Parathyroid adenoma (tissue), 2 donors: ENCODE data around the gene NACA.
"Not testable (repeated sequence)": the region's sequence is repeated elsewhere in the genome, so short reads cannot be mapped to it uniquely, and the experiment has no call there.

Experiments used
- H2AFZ ChIP-seq: fragments of 300-600 bp; sonication (generic); one replicate; pipeline ENCODE4 v1.7.0; 2017; ENCODE audit warnings: antibody characterized with exemption, mild to moderate bottlenecking
- H3K27ac ChIP-seq: fragments of 300-600 bp; sonication (generic); one replicate; pipeline ENCODE4 v1.7.0; 2017
- H3K27me3 ChIP-seq: fragments of 300-600 bp; sonication (generic); one replicate; pipeline ENCODE4 v1.7.0; 2017; ENCODE audit warnings: low read length; ENCODE audit not compliant: control insufficient read depth, insufficient read depth
- H3K36me3 ChIP-seq: fragments of 300-600 bp; sonication (generic); one replicate; pipeline ENCODE4 v1.7.0; 2017; ENCODE audit warnings: low read length; ENCODE audit not compliant: control insufficient read depth, insufficient read depth
- H3K4me1 ChIP-seq: fragments of 300-600 bp; sonication (generic); one replicate; pipeline ENCODE4 v1.7.0; 2017; ENCODE audit warnings: control low read depth
- H3K4me2 ChIP-seq: fragments of 300-600 bp; sonication (generic); one replicate; pipeline ENCODE4 v1.7.0; 2017; ENCODE audit warnings: low read length
- H3K4me3 ChIP-seq: fragments of 300-600 bp; sonication (generic); one replicate; pipeline ENCODE4 v1.7.0; 2017; ENCODE audit warnings: low read depth, low read length
- H3K79me2 ChIP-seq: fragments of 300-600 bp; sonication (generic); one replicate; pipeline ENCODE4 v1.7.0; 2017; ENCODE audit warnings: control low read depth
- H3K9ac ChIP-seq: fragments of 300-600 bp; sonication (generic); one replicate; pipeline ENCODE4 v1.7.0; 2017; ENCODE audit warnings: mild to moderate bottlenecking
- H3K9me3 ChIP-seq: fragments of 300-600 bp; sonication (generic); one replicate; pipeline ENCODE4 v1.7.0; 2017; ENCODE audit warnings: low read length; ENCODE audit not compliant: control insufficient read depth
- TF ChIP-seq, protein P1 (sequence below): fragments of 300-600 bp; sonication (generic); IDR thresholded peaks from one replicate; pipeline ENCODE4 v1.7.0; 2017; ENCODE audit warnings: antibody characterized with exemption, mild to moderate bottlenecking
- donor health status: primary hyperparathyroidism.

NACA gene

DNA sequence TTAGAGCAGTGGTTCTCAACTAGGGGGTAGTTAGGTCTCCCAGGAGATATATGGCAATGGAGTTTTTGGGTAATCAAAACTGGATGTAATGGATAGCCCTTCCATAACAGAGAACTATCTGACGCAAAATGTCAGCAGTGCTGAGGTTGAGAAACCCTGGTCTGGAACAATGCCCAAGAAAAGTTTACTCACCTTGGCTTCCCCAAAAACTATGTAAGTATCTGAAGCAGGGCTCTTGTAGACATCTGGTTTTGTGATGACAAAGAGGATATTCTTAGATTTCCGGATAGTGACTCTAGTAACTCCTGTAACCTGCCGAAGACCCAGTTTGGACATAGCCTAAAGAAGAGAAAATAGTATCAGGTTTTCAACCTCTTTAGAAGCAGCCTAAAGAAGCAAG lies 11.8 kb downstream of the NACA start:
- H2AFZ ChIP-seq, result no peak overlapping the region
- H3K27ac ChIP-seq, result no peak overlapping the region
- H3K9me3 ChIP-seq, result no peaks in the 10 kb centered on the region
- TF ChIP-seq, protein P1, sequence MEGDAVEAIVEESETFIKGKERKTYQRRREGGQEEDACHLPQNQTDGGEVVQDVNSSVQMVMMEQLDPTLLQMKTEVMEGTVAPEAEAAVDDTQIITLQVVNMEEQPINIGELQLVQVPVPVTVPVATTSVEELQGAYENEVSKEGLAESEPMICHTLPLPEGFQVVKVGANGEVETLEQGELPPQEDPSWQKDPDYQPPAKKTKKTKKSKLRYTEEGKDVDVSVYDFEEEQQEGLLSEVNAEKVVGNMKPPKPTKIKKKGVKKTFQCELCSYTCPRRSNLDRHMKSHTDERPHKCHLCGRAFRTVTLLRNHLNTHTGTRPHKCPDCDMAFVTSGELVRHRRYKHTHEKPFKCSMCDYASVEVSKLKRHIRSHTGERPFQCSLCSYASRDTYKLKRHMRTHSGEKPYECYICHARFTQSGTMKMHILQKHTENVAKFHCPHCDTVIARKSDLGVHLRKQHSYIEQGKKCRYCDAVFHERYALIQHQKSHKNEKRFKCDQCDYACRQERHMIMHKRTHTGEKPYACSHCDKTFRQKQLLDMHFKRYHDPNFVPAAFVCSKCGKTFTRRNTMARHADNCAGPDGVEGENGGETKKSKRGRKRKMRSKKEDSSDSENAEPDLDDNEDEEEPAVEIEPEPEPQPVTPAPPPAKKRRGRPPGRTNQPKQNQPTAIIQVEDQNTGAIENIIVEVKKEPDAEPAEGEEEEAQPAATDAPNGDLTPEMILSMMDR, result no peak
- H3K9ac ChIP-seq, result no peak overlapping the region
- peaks cover 2% of the 10 kb centered on the region for H3K79me2 ChIP-seq
- H3K4me2 ChIP-seq, result no peak overlapping the region
- no peak overlapping the region for H3K4me3 ChIP-seq
- no peaks in the 10 kb centered on the region for H3K27me3 ChIP-seq
- H3K36me3 ChIP-seq, result no peaks in the 10 kb centered on the region
- H3K4me1 ChIP-seq, result no peaks in the 10 kb centered on the region

DNA sequence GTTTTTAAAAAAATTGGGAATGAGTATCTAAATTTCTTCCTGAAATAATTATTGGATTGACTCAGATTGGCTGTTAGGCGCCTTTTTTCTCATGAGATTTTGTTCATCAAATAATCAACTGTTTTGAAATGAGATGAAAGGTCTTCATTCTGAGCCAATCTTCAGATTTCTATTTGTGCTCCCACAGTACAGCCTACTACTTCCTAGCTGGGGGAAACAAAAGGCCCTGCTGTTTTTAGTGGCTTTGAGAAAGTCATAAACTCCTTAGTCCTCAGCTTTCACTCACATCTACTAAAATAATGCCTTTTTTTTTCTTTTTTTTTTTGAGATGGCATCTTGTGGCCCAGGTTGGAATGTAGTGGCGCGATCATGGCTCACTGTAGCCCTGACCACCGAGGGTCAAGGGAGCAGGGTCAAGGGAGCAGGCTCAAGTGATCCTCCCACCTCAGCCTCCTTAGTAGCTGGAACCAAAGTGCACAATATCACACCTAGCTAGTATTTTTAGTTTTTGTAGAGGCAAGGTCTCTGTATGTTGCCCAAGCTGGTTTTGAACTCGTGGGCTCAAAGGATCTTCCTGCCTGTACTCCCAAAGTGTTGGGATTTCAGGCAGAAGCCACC lies 15.2 kb downstream of the NACA start:
- Histone ChIP-seq H3K4me1 (no peaks in the 10 kb centered on the region), H2AFZ (no peak overlapping the region), H3K9ac (no peak overlapping the region), H3K36me3 (no peaks in the 10 kb centered on the region), H3K27ac (no peak overlapping the region), H3K9me3 (no peaks in the 10 kb centered on the region), H3K4me2 (no peak overlapping the region), H3K27me3 (no peaks in the 10 kb centered on the region), H3K79me2 (no peaks in the 10 kb centered on the region), H3K4me3 (no peak overlapping the region)
- TF ChIP-seq, protein P1, result no peak

DNA sequence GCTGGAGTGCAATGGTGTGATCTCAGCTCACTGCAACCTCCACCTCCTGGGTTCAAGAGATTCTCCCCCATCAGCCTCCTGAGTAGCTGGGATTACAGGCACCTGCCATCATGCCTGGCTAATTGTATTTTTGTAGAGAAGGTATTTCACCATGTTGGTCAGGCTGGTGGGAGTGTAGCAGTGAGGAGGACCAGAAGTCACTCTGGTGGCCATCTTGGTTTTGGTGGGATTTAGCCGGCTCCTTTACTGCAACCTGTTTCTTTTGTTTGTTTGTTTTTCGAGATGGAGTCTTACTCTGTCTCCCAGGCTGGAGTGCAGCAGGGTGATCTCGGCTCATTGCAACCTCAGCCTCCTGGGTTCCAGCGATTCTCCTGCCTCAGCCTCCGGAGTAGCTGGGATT lies 20.6 kb downstream of the NACA start:
- H3K4me2 ChIP-seq, H3K9ac ChIP-seq, H3K27ac ChIP-seq, H3K36me3 ChIP-seq, H3K79me2 ChIP-seq, H3K27me3 ChIP-seq, H2AFZ ChIP-seq, H3K9me3 ChIP-seq, H3K4me3 ChIP-seq, H3K4me1 ChIP-seq: not testable (repeated sequence)

DNA sequence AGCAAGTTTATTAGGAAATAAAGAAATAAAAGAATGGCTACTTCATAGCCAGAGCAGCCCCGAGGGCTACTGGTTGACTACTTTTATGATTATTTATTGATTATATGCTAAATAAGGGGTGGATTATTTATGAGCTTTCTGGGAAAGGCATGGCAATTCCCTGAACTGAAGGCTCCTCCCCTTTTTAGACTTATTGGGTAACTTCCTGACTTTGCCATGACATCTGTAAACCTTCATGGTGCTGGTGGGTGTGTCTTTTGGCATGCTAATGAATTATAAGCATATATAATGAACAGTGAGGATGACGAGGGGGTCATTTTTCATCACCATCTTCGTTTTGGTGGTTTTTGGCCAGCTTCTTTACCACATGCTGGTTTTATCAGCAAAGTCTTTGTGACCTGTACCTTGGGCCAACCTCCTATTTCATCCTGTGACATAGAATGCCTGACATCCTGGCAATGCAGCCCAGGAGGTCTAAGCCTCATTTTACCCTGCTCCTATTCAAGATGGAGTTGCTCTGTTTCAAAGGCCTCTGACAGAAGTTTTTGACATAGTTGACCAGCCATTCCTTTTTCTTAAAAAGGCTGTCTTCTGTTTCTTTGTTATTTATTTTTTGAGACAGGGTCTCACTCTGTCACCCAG lies 26.0 kb downstream of the NACA start:
- H3K27me3 ChIP-seq, result no peaks in the 10 kb centered on the region
- H3K36me3 ChIP-seq, result no peaks in the 10 kb centered on the region
- no peak overlapping the region for H3K27ac ChIP-seq
- TF ChIP-seq, protein P1, result no peak
- no peak overlapping the region for H3K4me2 ChIP-seq
- H3K4me3 ChIP-seq, result no peak overlapping the region
- H3K9me3 ChIP-seq, result no peaks in the 10 kb centered on the region
- H3K79me2 ChIP-seq, result no peaks in the 10 kb centered on the region
- no peak overlapping the region for H3K9ac ChIP-seq
- peaks cover 4% of the 10 kb centered on the region for H3K4me1 ChIP-seq
- no peak overlapping the region for H2AFZ ChIP-seq

DNA sequence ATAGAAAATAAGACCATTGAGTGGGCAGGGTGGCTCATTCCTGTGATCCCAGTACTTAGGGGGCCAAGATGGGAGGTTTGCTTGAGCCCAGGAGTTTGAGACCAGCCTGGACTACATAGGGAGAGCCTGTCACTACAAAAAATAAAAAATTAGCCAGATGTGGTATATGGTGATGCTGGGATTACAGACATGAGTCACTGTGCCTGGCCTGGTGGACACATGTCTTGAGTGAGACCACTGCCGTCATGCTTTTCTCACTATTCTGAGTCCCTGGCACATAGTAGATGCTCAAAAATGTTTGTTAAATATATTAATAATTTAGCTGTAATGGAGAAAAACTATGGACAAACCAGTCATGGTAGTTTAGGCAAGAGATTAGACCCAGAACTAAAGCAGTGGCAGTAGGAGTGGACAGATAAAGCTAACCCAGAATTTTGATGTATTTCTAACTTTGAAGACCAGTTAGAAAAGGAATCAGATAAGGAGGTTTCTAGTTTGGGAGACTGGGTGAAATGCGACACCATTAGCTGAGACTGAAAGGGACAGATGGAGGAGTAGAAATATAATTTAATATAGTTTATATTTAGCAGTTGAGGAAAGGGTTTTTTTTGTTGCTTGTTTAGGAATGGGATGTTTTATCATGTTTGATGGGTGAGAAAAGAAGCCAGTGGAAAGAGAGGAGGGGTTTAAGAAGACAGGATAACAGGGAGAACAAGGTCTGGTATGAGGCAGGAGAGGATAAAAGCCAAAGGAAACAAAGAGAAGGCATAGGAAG lies 29.6 kb downstream of the NACA start:
- H3K36me3 ChIP-seq, result no peaks in the 10 kb centered on the region
- no peak overlapping the region for H3K9ac ChIP-seq
- H3K9me3 ChIP-seq, result no peaks in the 10 kb centered on the region
- H3K27ac ChIP-seq, result no peak overlapping the region
- H3K4me3 ChIP-seq, result no peak overlapping the region
- no peaks in the 10 kb centered on the region for H3K79me2 ChIP-seq
- peaks cover 4% of the 10 kb centered on the region for H3K4me1 ChIP-seq
- H3K27me3 ChIP-seq, result no peaks in the 10 kb centered on the region
- no peak overlapping the region for H3K4me2 ChIP-seq
- peak overlapping the region; percentile 72 for H2AFZ ChIP-seq
- TF ChIP-seq, protein P1, result no peak
